IPS DF 4.7 (cell line): Measurements from ENCODE around the gene KLHL30.

Experiments used
- DNase-seq: peaks from one replicate; pipeline ENCODE4 v3.0.0-alpha.2; 2013; ENCODE audit warnings: low spot score; ENCODE audit errors: extremely low read depth

Gene KLHL30

GRCh38 chr2:238120463-238121298 lies 17.8 kb upstream of the KLHL30 start:
- DNase-seq, result no peak

GRCh38 chr2:238121511-238122286 lies 16.8 kb upstream of the KLHL30 start:
- no peak for DNase-seq

- DNase-seq, result no peak
These were observed 15.9 kb upstream of the KLHL30 start for GRCh38 chr2:238122287-238123217.

- DNase-seq, result no peak
These were observed 15.1 kb upstream of the KLHL30 start for GRCh38 chr2:238123218-238123971.

- no peak for DNase-seq
These were observed 14.4 kb upstream of the KLHL30 start for GRCh38 chr2:238123991-238124470.

GRCh38 chr2:238124488-238125126 lies 13.9 kb upstream of the KLHL30 start:
- no peak for DNase-seq

GRCh38 chr2:238125127-238125885 lies 13.2 kb upstream of the KLHL30 start:
- DNase-seq, result no peak

GRCh38 chr2:238126338-238126737 lies 12.1 kb upstream of the KLHL30 start:
- no peak for DNase-seq

GRCh38 chr2:238126775-238127164 lies 11.7 kb upstream of the KLHL30 start:
- no peak for DNase-seq

- DNase-seq, result no peak
These were observed 11.1 kb upstream of the KLHL30 start for GRCh38 chr2:238127165-238128060.

GRCh38 chr2:238128061-238128440 lies 10.4 kb upstream of the KLHL30 start:
- no peak for DNase-seq

GRCh38 chr2:238128534-238129001 lies 9.9 kb upstream of the KLHL30 start:
- no peak for DNase-seq

GRCh38 chr2:238129166-238130010 lies 9.1 kb upstream of the KLHL30 start:
- no peak for DNase-seq

- no peak for DNase-seq
These were observed 8.3 kb upstream of the KLHL30 start for GRCh38 chr2:238130111-238130695.

- DNase-seq, result no peak
These were observed 7.5 kb upstream of the KLHL30 start for GRCh38 chr2:238130696-238131628.
